ENCODE measurements around the gene XPO4. TPM values are rescaled to one million over a fixed set of nuclear protein-coding genes. Genes with fewer than 3 reads are reported as not detected.
"Not testable (repeated sequence)": the region's sequence is repeated elsewhere in the genome, so short reads cannot be mapped to it uniquely, and the experiment has no call there.

Gene XPO4
- total and polyA plus RNA-seq, 5 donors from 2014 or later = 4.4 to 26.3 (median 8.1) TPM

DNA sequence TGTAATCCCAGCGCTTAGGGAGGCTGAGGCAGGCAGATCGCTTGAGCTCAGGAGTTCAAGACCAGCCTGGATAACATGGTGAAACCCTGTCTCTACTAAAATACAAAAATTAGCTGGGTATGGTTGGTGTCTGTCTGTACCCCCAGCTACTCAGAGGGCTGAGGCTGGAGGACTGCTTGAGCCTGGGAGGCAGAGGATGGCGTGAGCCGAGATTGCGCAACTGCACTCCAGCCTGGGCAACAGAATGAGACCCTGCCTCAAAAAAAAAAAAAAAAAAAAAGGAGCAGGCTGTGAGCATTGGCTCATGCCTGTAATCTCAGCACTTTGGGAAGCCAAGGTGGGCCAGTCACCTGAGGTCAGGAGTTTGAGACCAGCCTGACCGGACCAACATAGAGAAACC is 12.0 kb downstream of the XPO4 start:
- not testable (repeated sequence) for H3K27me3 Mint-ChIP-seq; H3K9me3 Mint-ChIP-seq; H3K4me1 ChIP-seq (ENCODE audit: control insufficient read depth, insufficient read depth, low read length, poor library complexity, severe bottlenecking); H3K9me3 ChIP-seq (ENCODE audit: control insufficient read depth in 2 of 2, low read length in 2 of 2); H3K27ac ChIP-seq (ENCODE audit: insufficient read depth, low read length, poor library complexity, severe bottlenecking); H3K4me3 ChIP-seq (ENCODE audit: low read depth, low read length); H3K27ac Mint-ChIP-seq; H3K4me3 Mint-ChIP-seq; H3K27me3 ChIP-seq (ENCODE audit: control insufficient read depth, insufficient read depth, low read length); ATAC-seq (ENCODE audit: low read depth in 2 of 2); DNase-seq; H3K36me3 ChIP-seq (ENCODE audit: control insufficient read depth, insufficient read depth, low read length); H3K36me3 Mint-ChIP-seq
- H3K4me1 Mint-ChIP-seq = peaks cover 10 to 54% (median 35%) of the 10 kb centered on the region in 4 donors

DNA sequence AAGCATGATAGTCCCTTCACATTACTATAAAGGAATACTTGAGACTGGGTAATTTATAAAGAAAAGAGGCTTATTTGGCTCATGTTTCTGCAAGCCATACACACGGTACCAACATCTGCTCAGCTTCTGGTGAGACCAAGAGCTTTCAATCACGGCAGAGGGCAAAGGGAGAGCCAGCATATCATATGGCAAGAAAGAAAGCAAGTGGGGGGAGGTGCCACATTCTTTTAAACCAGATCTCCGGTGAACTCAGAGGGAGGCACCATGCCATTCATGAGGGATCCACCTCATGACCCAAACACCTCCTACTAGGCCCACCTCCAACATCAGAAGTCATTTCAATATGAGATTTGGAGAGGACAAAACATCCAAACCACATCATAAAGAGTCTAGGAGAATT is 20.3 kb downstream of the XPO4 start:
- H3K27ac ChIP-seq (ENCODE audit: insufficient read depth, low read length, poor library complexity, severe bottlenecking) = no peak overlapping the region
- peaks cover 27 to 65% (median 43%) of the 10 kb centered on the region in 4 donors for H3K4me1 Mint-ChIP-seq
- no peaks in the 10 kb centered on the region for H3K4me1 ChIP-seq (ENCODE audit: control insufficient read depth, insufficient read depth, low read length, poor library complexity, severe bottlenecking)
- H3K4me3 ChIP-seq (ENCODE audit: low read depth, low read length) = no peak overlapping the region
- ATAC-seq (ENCODE audit: low read depth in 2 of 2) (no peak), DNase-seq (no peak)
- H3K36me3 Mint-ChIP-seq = peaks cover 21% of the 10 kb centered on the region
- H3K36me3 ChIP-seq (ENCODE audit: control insufficient read depth, insufficient read depth, low read length) = peaks cover 2% of the 10 kb centered on the region
- no peaks in the 10 kb centered on the region for H3K27me3 ChIP-seq (ENCODE audit: control insufficient read depth, insufficient read depth, low read length)
- H3K4me3 Mint-ChIP-seq = no peak overlapping the region
- H3K27me3 Mint-ChIP-seq = no peaks in the 10 kb centered on the region
- peaks cover 0 to 5% (median under 1%) of the 10 kb centered on the region in 7 donors for H3K9me3 Mint-ChIP-seq
- no peaks in the 10 kb centered on the region for H3K9me3 ChIP-seq (ENCODE audit: control insufficient read depth in 2 of 2, low read length in 2 of 2)
- H3K27ac Mint-ChIP-seq = peak overlapping the region in 1 of 3 donors; percentile 6

DNA sequence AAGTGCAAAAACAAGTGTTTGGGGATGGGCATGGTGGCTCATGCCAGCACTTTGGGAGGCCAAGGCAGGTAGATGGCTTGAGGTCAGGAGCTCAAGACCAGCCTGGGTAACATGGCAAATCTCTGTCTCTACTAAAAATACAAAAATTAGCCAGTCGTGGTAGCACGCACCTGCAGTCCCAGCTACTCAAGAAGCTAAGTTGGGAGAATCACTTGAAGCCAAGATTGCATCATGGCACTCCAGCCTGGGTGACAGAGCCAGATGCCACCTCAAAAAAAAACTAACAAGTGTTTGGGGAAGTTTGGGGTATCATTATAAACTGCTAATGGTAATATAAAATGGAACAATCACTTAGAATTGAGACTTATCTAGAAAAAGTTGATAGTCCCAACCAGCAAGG is 24.6 kb downstream of the XPO4 start:
- no peaks in the 10 kb centered on the region for H3K27me3 ChIP-seq (ENCODE audit: control insufficient read depth, insufficient read depth, low read length)
- H3K27ac ChIP-seq (ENCODE audit: insufficient read depth, low read length, poor library complexity, severe bottlenecking) = no peak overlapping the region
- Mint-ChIP-seq H3K4me3 (no peak overlapping the region), H3K36me3 (peaks cover 26% of the 10 kb centered on the region), H3K27ac (no peak overlapping the region), H3K4me1 (peaks cover 30 to 68% (median 39%) of the 10 kb centered on the region in 4 donors), H3K9me3 (peaks cover 0 to 6% (median 2%) of the 10 kb centered on the region in 7 donors), H3K27me3 (no peaks in the 10 kb centered on the region)
- H3K36me3 ChIP-seq (ENCODE audit: control insufficient read depth, insufficient read depth, low read length) = no peaks in the 10 kb centered on the region
- no peaks in the 10 kb centered on the region for H3K9me3 ChIP-seq (ENCODE audit: control insufficient read depth in 2 of 2, low read length in 2 of 2)
- DNase-seq (no peak), ATAC-seq (ENCODE audit: low read depth in 2 of 2) (no peak)
- no peaks in the 10 kb centered on the region for H3K4me1 ChIP-seq (ENCODE audit: control insufficient read depth, insufficient read depth, low read length, poor library complexity, severe bottlenecking)
- H3K4me3 ChIP-seq (ENCODE audit: low read depth, low read length) = no peak overlapping the region

DNA sequence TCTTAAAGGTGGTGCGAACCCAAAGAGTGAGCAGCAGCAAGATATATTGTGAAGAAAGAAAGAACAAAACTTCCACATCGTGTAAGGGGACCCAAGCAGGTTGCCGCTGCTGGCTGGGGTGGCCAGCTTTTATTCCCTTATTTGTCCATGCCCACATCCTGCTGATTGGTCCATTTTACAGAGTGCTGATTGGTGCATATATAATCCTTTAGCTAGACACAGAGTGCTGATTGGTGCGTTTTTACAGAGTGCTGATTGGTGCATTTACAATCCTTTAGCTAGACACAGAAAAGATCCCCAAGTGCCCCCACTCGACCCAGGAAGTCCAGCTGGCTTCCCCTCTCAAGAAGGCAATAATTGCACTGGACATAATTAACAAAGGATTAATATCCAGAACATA is 25.7 kb downstream of the XPO4 start:
- not testable (repeated sequence) for H3K27ac ChIP-seq (ENCODE audit: insufficient read depth, low read length, poor library complexity, severe bottlenecking); H3K4me1 ChIP-seq (ENCODE audit: control insufficient read depth, insufficient read depth, low read length, poor library complexity, severe bottlenecking); H3K4me3 Mint-ChIP-seq; H3K9me3 Mint-ChIP-seq; H3K27ac Mint-ChIP-seq; DNase-seq; H3K4me3 ChIP-seq (ENCODE audit: low read depth, low read length); ATAC-seq (ENCODE audit: low read depth in 2 of 2); H3K36me3 ChIP-seq (ENCODE audit: control insufficient read depth, insufficient read depth, low read length); H3K9me3 ChIP-seq (ENCODE audit: control insufficient read depth in 2 of 2, low read length in 2 of 2); H3K27me3 ChIP-seq (ENCODE audit: control insufficient read depth, insufficient read depth, low read length); H3K27me3 Mint-ChIP-seq
- Mint-ChIP-seq H3K36me3 (peaks cover 26% of the 10 kb centered on the region), H3K4me1 (peaks cover 33 to 65% (median 42%) of the 10 kb centered on the region in 4 donors)

DNA sequence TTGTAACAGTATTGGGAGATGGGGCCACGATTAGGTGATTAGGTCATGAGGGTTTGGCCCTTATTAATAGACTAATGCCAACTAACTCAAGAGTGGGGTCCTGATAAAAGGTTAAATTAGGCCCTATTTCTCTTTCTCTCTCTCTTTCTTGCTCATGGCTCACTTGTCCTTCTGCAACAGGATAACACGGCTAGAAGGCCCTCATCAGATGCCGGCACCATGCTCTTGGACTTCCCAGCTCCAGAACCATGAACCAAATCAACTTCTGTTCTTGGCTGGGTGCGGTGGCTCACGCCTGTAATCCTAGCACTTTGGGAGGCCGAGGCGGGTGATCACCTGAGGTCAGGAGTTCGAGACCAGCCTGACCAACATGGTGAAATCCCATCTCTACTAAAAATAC is 28.1 kb downstream of the XPO4 start:
- not testable (repeated sequence) for H3K36me3 ChIP-seq (ENCODE audit: control insufficient read depth, insufficient read depth, low read length); H3K27me3 Mint-ChIP-seq; H3K4me3 ChIP-seq (ENCODE audit: low read depth, low read length); ATAC-seq (ENCODE audit: low read depth in 2 of 2); H3K4me1 ChIP-seq (ENCODE audit: control insufficient read depth, insufficient read depth, low read length, poor library complexity, severe bottlenecking); H3K9me3 Mint-ChIP-seq; H3K4me3 Mint-ChIP-seq; H3K27ac ChIP-seq (ENCODE audit: insufficient read depth, low read length, poor library complexity, severe bottlenecking); H3K27me3 ChIP-seq (ENCODE audit: control insufficient read depth, insufficient read depth, low read length); H3K27ac Mint-ChIP-seq; H3K9me3 ChIP-seq (ENCODE audit: control insufficient read depth in 2 of 2, low read length in 2 of 2); DNase-seq
- Mint-ChIP-seq H3K36me3 (peaks cover 22% of the 10 kb centered on the region), H3K4me1 (peaks cover 29 to 57% (median 36%) of the 10 kb centered on the region in 4 donors)

DNA sequence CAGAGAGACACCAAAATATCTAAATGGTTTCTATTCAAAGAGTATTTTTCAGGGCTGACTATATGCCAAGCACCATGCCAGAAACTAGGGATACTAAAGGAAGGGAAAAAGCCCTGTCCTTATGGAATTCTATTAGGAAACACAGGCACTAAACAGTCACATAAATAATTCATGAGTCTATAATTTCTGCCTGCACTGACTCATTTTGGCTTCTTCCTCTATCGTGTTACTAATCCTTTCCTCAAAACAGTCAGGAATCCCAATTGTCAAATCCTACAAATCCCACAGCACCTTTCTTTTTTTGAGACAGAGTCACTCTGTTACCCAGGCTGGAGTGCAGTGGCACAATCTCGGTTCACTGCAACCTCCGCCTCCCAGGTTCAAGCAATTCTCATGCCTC is 29.2 kb downstream of the XPO4 start:
- ATAC-seq (ENCODE audit: low read depth in 2 of 2) (no peak), DNase-seq (no peak)
- Histone ChIP-seq H3K4me3 (ENCODE audit: low read depth, low read length) (no peak overlapping the region), H3K9me3 (ENCODE audit: control insufficient read depth in 2 of 2, low read length in 2 of 2) (no peaks in the 10 kb centered on the region), H3K4me1 (ENCODE audit: control insufficient read depth, insufficient read depth, low read length, poor library complexity, severe bottlenecking) (no peaks in the 10 kb centered on the region), H3K36me3 (ENCODE audit: control insufficient read depth, insufficient read depth, low read length) (no peaks in the 10 kb centered on the region), H3K27me3 (ENCODE audit: control insufficient read depth, insufficient read depth, low read length) (no peaks in the 10 kb centered on the region), H3K27ac (ENCODE audit: insufficient read depth, low read length, poor library complexity, severe bottlenecking) (no peak overlapping the region)
- H3K4me1 Mint-ChIP-seq = peaks cover 25 to 48% (median 30%) of the 10 kb centered on the region in 4 donors
- H3K27ac Mint-ChIP-seq = no peak overlapping the region
- no peak overlapping the region for H3K4me3 Mint-ChIP-seq
- no peaks in the 10 kb centered on the region for H3K27me3 Mint-ChIP-seq
- peaks cover 0 to 6% (median 2%) of the 10 kb centered on the region in 7 donors for H3K9me3 Mint-ChIP-seq
- H3K36me3 Mint-ChIP-seq = peaks cover 17% of the 10 kb centered on the region

DNA sequence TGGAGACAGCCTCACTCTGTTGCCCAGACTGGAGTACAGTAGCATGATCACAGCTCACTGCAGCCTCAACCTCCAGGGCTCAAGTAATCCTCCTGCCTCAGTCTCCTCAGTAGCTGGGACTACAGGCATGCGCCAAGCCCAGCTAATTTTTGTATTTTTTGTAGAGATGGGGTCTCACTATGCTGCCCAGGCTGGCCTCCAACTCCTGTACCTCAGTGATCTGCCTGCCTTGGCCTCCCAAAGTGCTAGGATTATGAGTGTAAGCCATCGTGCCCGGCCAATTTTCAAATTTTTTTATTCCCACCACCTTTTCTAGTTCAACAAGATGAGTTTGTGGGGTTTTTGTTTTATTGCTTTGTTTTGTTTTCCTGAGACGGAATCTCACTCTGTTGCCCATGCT is 31.7 kb downstream of the XPO4 start:
- peaks cover 20 to 42% (median 26%) of the 10 kb centered on the region in 4 donors for H3K4me1 Mint-ChIP-seq
- H3K9me3 ChIP-seq (ENCODE audit: control insufficient read depth in 2 of 2, low read length in 2 of 2) = no peaks in the 10 kb centered on the region
- H3K9me3 Mint-ChIP-seq = no peaks in the 10 kb centered on the region
- H3K27ac ChIP-seq (ENCODE audit: insufficient read depth, low read length, poor library complexity, severe bottlenecking) = no peak overlapping the region
- H3K27ac Mint-ChIP-seq = no peak overlapping the region
- peaks cover 3% of the 10 kb centered on the region for H3K36me3 ChIP-seq (ENCODE audit: control insufficient read depth, insufficient read depth, low read length)
- H3K4me3 ChIP-seq (ENCODE audit: low read depth, low read length) = no peak overlapping the region
- ATAC-seq (ENCODE audit: low read depth in 2 of 2) (no peak), DNase-seq (no peak)
- H3K27me3 ChIP-seq (ENCODE audit: control insufficient read depth, insufficient read depth, low read length) = no peaks in the 10 kb centered on the region
- no peak overlapping the region for H3K4me3 Mint-ChIP-seq
- H3K27me3 Mint-ChIP-seq = no peaks in the 10 kb centered on the region
- H3K4me1 ChIP-seq (ENCODE audit: control insufficient read depth, insufficient read depth, low read length, poor library complexity, severe bottlenecking) = no peaks in the 10 kb centered on the region
- H3K36me3 Mint-ChIP-seq = peaks cover 8% of the 10 kb centered on the region

DNA sequence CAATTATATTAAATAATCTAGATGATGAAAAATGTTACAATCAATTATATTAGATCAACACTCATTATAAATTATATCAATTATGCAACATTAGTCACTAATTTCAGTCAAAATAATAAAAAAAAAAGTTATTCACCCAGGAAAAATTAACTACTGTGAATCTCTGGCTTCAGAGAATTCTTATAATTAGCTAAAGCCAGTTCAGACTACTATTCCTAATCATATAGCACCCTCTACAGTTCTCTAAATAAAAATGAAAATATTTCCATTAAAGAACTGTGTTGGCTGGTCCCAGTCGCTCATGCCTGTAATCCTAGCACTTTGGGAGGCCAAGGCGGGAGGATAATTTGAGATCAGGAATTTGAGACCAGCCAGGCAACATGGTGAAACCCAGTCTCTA is 33.0 kb downstream of the XPO4 start:
- H3K36me3 Mint-ChIP-seq = peaks cover 9% of the 10 kb centered on the region
- H3K4me1 Mint-ChIP-seq = peaks cover 22 to 44% (median 26%) of the 10 kb centered on the region in 4 donors
- DNase-seq = no peak
- Histone ChIP-seq H3K36me3 (ENCODE audit: control insufficient read depth, insufficient read depth, low read length) (peaks cover 3% of the 10 kb centered on the region), H3K27me3 (ENCODE audit: control insufficient read depth, insufficient read depth, low read length) (no peaks in the 10 kb centered on the region), H3K4me3 (ENCODE audit: low read depth, low read length) (no peak overlapping the region), H3K27ac (ENCODE audit: insufficient read depth, low read length, poor library complexity, severe bottlenecking) (no peak overlapping the region), H3K9me3 (ENCODE audit: control insufficient read depth in 2 of 2, low read length in 2 of 2) (no peaks in the 10 kb centered on the region), H3K4me1 (ENCODE audit: control insufficient read depth, insufficient read depth, low read length, poor library complexity, severe bottlenecking) (no peaks in the 10 kb centered on the region)
- H3K27me3 Mint-ChIP-seq = no peaks in the 10 kb centered on the region
- no peak overlapping the region for H3K27ac Mint-ChIP-seq
- H3K4me3 Mint-ChIP-seq = no peak overlapping the region
- no peak for ATAC-seq (ENCODE audit: low read depth in 2 of 2)
- H3K9me3 Mint-ChIP-seq = no peaks in the 10 kb centered on the region
